GM21367 (cell line): ENCODE data around the gene SIN3B.

Source experiments
- ATAC-seq: cut with Tn5 transposase; IDR thresholded peaks from one replicate; pipeline ENCODE4 v1.9.1; 2021; ENCODE audit not compliant: unreplicated experiment

The SIN3B gene

GRCh38 chr19:16889366-16889882, 60.2 kb downstream of the SIN3B start:
- no peak for ATAC-seq

GRCh38 chr19:16889883-16890460, 60.8 kb downstream of the SIN3B start:
- ATAC-seq: no peak

GRCh38 chr19:16890461-16891184, 61.4 kb downstream of the SIN3B start:
- ATAC-seq: no peak

GRCh38 chr19:16891696-16892382, 62.6 kb downstream of the SIN3B start:
- ATAC-seq: no peak

- ATAC-seq: no peak
Measured at GRCh38 chr19:16892436-16892835, 63.2 kb downstream of the SIN3B start.

- ATAC-seq: no peak
Measured at GRCh38 chr19:16892868-16893685, 63.9 kb downstream of the SIN3B start.

GRCh38 chr19:16893686-16893989, 64.4 kb downstream of the SIN3B start:
- ATAC-seq: no peak

- ATAC-seq: no peak
Measured at GRCh38 chr19:16894080-16894479, 64.9 kb downstream of the SIN3B start.

- no peak for ATAC-seq
Measured at GRCh38 chr19:16895467-16896145, 66.4 kb downstream of the SIN3B start.

- no peak for ATAC-seq
Measured at GRCh38 chr19:16896146-16897028, 67.2 kb downstream of the SIN3B start.

GRCh38 chr19:16897029-16897855, 68.0 kb downstream of the SIN3B start:
- ATAC-seq: no peak

- ATAC-seq: no peak
Measured at GRCh38 chr19:16897856-16898161, 68.6 kb downstream of the SIN3B start.

- ATAC-seq: no peak
Measured at GRCh38 chr19:16898361-16899015, 69.3 kb downstream of the SIN3B start.

GRCh38 chr19:16899566-16900075, 70.4 kb downstream of the SIN3B start:
- ATAC-seq: no peak

- no peak for ATAC-seq
Measured at GRCh38 chr19:16901491-16902175, 72.4 kb downstream of the SIN3B start.

- ATAC-seq: no peak
Measured at GRCh38 chr19:16902545-16902944, 73.3 kb downstream of the SIN3B start.

- ATAC-seq: no peak
Measured at GRCh38 chr19:16903347-16903746, 74.1 kb downstream of the SIN3B start.

- ATAC-seq: no peak
Measured at GRCh38 chr19:16904599-16904998, 75.4 kb downstream of the SIN3B start.
